ENCODE results near the gene SELENBP1.

DNA sequence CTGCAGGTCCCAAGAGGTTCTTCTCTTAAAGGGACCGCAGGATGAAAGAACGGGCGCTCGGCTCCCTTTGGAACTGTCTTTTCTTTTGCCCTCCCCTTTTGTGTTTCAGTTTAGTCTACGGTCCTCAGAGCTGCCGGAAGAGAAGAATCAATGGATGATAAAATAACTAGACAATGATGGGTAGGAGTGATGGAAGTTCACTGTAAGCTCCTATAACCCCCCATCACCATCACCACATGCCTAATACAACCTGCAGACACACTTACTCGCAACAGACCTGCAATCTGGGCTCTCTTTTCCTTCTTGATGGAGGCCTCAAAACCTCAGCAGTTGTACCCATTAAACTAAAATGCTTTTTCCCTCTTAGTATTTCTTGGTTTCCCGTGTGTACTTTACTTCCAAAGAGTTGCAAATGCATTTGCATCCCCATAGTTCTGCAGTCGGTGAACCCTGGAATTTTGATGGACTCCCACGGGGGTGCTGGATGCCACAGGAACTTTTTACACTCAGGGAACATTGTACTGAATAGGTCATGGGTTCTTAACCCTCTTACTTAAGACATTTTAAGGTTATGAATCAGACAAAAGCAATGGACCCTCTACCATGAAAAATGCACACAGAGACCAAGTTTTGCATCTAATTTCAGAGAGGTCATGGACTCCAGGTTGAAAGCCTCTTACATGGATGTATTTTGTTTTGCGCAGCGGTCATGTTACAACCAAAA is 24.8 kb downstream of the SELENBP1 start:
- TF ChIP-seq POLR2A (IDR thresholded peaks at IDR 0.05) = no peak
- TF ChIP-seq, protein P1, sequence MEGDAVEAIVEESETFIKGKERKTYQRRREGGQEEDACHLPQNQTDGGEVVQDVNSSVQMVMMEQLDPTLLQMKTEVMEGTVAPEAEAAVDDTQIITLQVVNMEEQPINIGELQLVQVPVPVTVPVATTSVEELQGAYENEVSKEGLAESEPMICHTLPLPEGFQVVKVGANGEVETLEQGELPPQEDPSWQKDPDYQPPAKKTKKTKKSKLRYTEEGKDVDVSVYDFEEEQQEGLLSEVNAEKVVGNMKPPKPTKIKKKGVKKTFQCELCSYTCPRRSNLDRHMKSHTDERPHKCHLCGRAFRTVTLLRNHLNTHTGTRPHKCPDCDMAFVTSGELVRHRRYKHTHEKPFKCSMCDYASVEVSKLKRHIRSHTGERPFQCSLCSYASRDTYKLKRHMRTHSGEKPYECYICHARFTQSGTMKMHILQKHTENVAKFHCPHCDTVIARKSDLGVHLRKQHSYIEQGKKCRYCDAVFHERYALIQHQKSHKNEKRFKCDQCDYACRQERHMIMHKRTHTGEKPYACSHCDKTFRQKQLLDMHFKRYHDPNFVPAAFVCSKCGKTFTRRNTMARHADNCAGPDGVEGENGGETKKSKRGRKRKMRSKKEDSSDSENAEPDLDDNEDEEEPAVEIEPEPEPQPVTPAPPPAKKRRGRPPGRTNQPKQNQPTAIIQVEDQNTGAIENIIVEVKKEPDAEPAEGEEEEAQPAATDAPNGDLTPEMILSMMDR (IDR thresholded peaks at IDR 0.05) = no peak
